Lower lobe of right lung (tissue), 2 donors: Measurements from ENCODE around the gene ITGAD. TPM values are rescaled to one million over a fixed set of nuclear protein-coding genes. Genes with fewer than 3 reads are reported as not detected.

Experiments
- ATAC-seq, 2 donors: fragments of 200-7000 bp; cut with Tn5 transposase; one replicate each; pipeline ENCODE4 v1.9.1; 2020 to 2022; ENCODE audit warnings: mild to moderate bottlenecking in 2 of 2, moderate library complexity in 2 of 2
- DNase-seq: peaks from one replicate; pipeline ENCODE4 v3.0.0-alpha.2; 2020
- H3K27ac ChIP-seq: fragments of 200-600 bp; one replicate; pipeline ENCODE4 v1.8.0; 2022
- H3K27me3 ChIP-seq: fragments of 200-600 bp; one replicate; pipeline ENCODE4 v1.8.0; 2022; ENCODE audit warnings: low read depth
- H3K36me3 ChIP-seq: fragments of 200-600 bp; one replicate; pipeline ENCODE4 v1.8.0; 2022; ENCODE audit warnings: mild to moderate bottlenecking
- H3K4me1 ChIP-seq: fragments of 200-600 bp; one replicate; pipeline ENCODE4 v1.8.0; 2022
- H3K4me3 ChIP-seq: fragments of 200-600 bp; one replicate; pipeline ENCODE4 v1.8.0; 2022; ENCODE audit warnings: mild to moderate bottlenecking
- H3K9me3 ChIP-seq: fragments of 200-600 bp; one replicate; pipeline ENCODE4 v1.8.0; 2022
- intact Hi-C: fragments of 100-400 bp; cut with DNase I; formaldehyde crosslinking; loops from one replicate; pipeline ENCODE4 v1.11.0; 2022
- total RNA-seq: library from RNA; stranded (reverse); fragmentation: NEBNext Ultra II Directional; extraction: Animal tissue kit (Norgen Biotek cat#: 25700); gene quantifications from one replicate; pipeline ENCODE4 v1.2.1, GENCODE V29; 2021
- TF ChIP-seq, protein P1 (sequence below): fragments of 200-600 bp; IDR thresholded peaks from one replicate; pipeline ENCODE4 v1.8.0; 2022; ENCODE audit warnings: antibody characterized with exemption, mild to moderate bottlenecking
- donor health status: DM: no; HTN: yes; CAD: no; lungs with severe emphysema.

The ITGAD gene
- total RNA-seq, 1 donor from 2014 or later, result 0.62 TPM

- Histone ChIP-seq H3K9me3 (no peaks in the 10 kb centered on the region), H3K36me3 (no peaks in the 10 kb centered on the region), H3K27me3 (no peaks in the 10 kb centered on the region), H3K4me1 (peaks cover 5% of the 10 kb centered on the region), H3K27ac (no peak overlapping the region), H3K4me3 (no peak overlapping the region)
- TF ChIP-seq, protein P1, sequence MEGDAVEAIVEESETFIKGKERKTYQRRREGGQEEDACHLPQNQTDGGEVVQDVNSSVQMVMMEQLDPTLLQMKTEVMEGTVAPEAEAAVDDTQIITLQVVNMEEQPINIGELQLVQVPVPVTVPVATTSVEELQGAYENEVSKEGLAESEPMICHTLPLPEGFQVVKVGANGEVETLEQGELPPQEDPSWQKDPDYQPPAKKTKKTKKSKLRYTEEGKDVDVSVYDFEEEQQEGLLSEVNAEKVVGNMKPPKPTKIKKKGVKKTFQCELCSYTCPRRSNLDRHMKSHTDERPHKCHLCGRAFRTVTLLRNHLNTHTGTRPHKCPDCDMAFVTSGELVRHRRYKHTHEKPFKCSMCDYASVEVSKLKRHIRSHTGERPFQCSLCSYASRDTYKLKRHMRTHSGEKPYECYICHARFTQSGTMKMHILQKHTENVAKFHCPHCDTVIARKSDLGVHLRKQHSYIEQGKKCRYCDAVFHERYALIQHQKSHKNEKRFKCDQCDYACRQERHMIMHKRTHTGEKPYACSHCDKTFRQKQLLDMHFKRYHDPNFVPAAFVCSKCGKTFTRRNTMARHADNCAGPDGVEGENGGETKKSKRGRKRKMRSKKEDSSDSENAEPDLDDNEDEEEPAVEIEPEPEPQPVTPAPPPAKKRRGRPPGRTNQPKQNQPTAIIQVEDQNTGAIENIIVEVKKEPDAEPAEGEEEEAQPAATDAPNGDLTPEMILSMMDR, result no peak
- DNase-seq, result no peak
- no peak for ATAC-seq
- intact Hi-C loops, result no loop called here
Observed at GRCh38 chr16:31371008-31371407, 22.1 kb upstream of the ITGAD start.

- intact Hi-C loops, result no loop called here
- Histone ChIP-seq H3K36me3 (no peaks in the 10 kb centered on the region), H3K27me3 (no peaks in the 10 kb centered on the region), H3K4me3 (no peak overlapping the region), H3K4me1 (peaks cover 5% of the 10 kb centered on the region), H3K27ac (no peak overlapping the region), H3K9me3 (no peaks in the 10 kb centered on the region)
- TF ChIP-seq, protein P1, result no peak
- DNase-seq (no peak), ATAC-seq (no peak)
Observed at GRCh38 chr16:31371619-31372484, 21.3 kb upstream of the ITGAD start.

GRCh38 chr16:31373235-31373634, 19.9 kb upstream of the ITGAD start:
- H3K4me1 ChIP-seq, result no peaks in the 10 kb centered on the region
- H3K36me3 ChIP-seq, result no peaks in the 10 kb centered on the region
- H3K27ac ChIP-seq, result no peak overlapping the region
- TF ChIP-seq, protein P1, result no peak
- no peaks in the 10 kb centered on the region for H3K27me3 ChIP-seq
- DNase-seq, result no peak
- ATAC-seq, result no peak
- H3K4me3 ChIP-seq, result no peak overlapping the region
- no peaks in the 10 kb centered on the region for H3K9me3 ChIP-seq
- intact Hi-C loops, result no loop called here

GRCh38 chr16:31375231-31375630, 17.9 kb upstream of the ITGAD start:
- ATAC-seq, result no peak
- TF ChIP-seq, protein P1, result no peak
- Histone ChIP-seq H3K9me3 (no peaks in the 10 kb centered on the region), H3K4me3 (no peak overlapping the region), H3K27ac (no peak overlapping the region), H3K36me3 (no peaks in the 10 kb centered on the region), H3K27me3 (no peaks in the 10 kb centered on the region), H3K4me1 (no peaks in the 10 kb centered on the region)
- no peak for DNase-seq
- intact Hi-C loops, result no loop called here

DNA sequence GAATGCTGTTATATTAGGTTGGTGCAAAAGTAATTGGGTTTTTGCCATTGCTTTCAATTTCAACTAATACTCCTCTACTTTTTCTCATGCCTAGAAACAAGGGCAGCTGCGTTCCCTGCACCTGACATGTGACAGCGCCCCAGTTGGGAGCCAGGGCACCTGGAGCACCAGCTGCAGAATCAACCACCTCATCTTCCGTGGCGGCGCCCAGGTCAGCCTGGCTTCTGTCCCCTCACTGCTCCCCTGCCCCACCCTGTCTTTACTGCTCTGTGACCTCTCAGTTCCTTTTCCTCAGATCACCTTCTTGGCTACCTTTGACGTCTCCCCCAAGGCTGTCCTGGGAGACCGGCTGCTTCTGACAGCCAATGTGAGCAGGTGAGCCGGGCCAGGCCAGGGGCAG, 16.4 kb upstream of the ITGAD start:
- Histone ChIP-seq H3K9me3 (no peaks in the 10 kb centered on the region), H3K4me1 (no peaks in the 10 kb centered on the region), H3K36me3 (no peaks in the 10 kb centered on the region), H3K4me3 (no peak overlapping the region), H3K27ac (no peak overlapping the region), H3K27me3 (no peaks in the 10 kb centered on the region)
- TF ChIP-seq, protein P1, result no peak
- intact Hi-C loops, result no loop called here
- ATAC-seq (no peak), DNase-seq (no peak)
